B cell (primary cell): ENCODE data around the gene CMTM8. TPM values are rescaled to one million over a fixed set of nuclear protein-coding genes. Genes with fewer than 3 reads are reported as not detected.

Source experiments
- ATAC-seq: fragments of 200-7000 bp; cut with Tn5 transposase; one replicate; pipeline ENCODE4 v1.10.0; 2021; ENCODE audit warnings: low read depth, mild to moderate bottlenecking, moderate number of reproducible peaks, moderate library complexity
- CTCF ChIA-PET: fragments of 350-600 bp; sonication (Branson Sonifier 250); formaldehyde crosslinking; loops from one replicate; lab custom pipeline; 2021; ENCODE audit warnings: antibody characterized with exemption, inconsistent platforms; lab: Charles Lee
- POLR2A ChIA-PET: fragments of 350-600 bp; sonication (Branson Sonifier 250); formaldehyde crosslinking; loops from one replicate; lab custom pipeline; 2021; ENCODE audit warnings: antibody characterized with exemption; lab: Charles Lee
- DNase-seq: peaks from one replicate; pipeline ENCODE4 v3.0.0; 2013
- H2AFZ ChIP-seq: 2 replicates; pipeline ENCODE4 v1.6.1; 2012; ENCODE audit warnings: mild to moderate bottlenecking, low read depth, low read length; ENCODE audit not compliant: insufficient read depth, poor library complexity, severe bottlenecking
- H3K27ac ChIP-seq, 2 donors: 1 replicate in 1 of 2; 2 replicates in 1 of 2; pipeline ENCODE4 v1.5.1; 2012 to 2013; ENCODE audit warnings: low read length in 2 of 2, mild to moderate bottlenecking in 2 of 2, moderate library complexity in 1 of 2
- H3K27me3 ChIP-seq, 4 experiments: fragments of 200-600 bp in 1 of 4; sonication (generic) in 1 of 4; replicated peaks in 1 of 4; 1 replicate in 2 of 4; 2 replicates in 2 of 4; pipeline versions ENCODE4 v1.6.1 to v1.7.0; 2013 to 2016; ENCODE audit warnings: low read length in 3 of 4, mild to moderate bottlenecking in 2 of 4, mixed read lengths in 1 of 4, moderate library complexity in 1 of 4; ENCODE audit not compliant: insufficient read depth in 4 of 4, control insufficient read depth in 3 of 4; ENCODE audit errors: control extremely low read depth in 1 of 4
- H3K36me3 ChIP-seq, 2 experiments: replicated peaks in 1 of 2; 1 replicate in 1 of 2; 2 replicates in 1 of 2; pipeline versions ENCODE4 v1.6.1 to v1.7.1; 2013; ENCODE audit warnings: low read length in 1 of 2; ENCODE audit not compliant: insufficient read depth in 2 of 2, control insufficient read depth in 1 of 2; ENCODE audit errors: control extremely low read depth in 1 of 2, extremely low read depth in 1 of 2
- H3K4me1 ChIP-seq, 2 donors: fragments of 200-600 bp in 1 of 2; sonication (generic) in 1 of 2; 1 replicate in 1 of 2; 2 replicates in 1 of 2; pipeline versions ENCODE4 v1.5.1 to v1.6.1; 2013 to 2017; ENCODE audit warnings: low read length in 2 of 2; ENCODE audit not compliant: control insufficient read depth in 2 of 2, insufficient read depth in 2 of 2
- H3K4me2 ChIP-seq: replicated peaks from 2 replicates; pipeline ENCODE3; 2012; ENCODE audit warnings: mild to moderate bottlenecking, low read depth, low read length; ENCODE audit not compliant: poor library complexity, severe bottlenecking
- H3K4me3 ChIP-seq, 5 experiments: fragments of 200-600 bp in 1 of 5; sonication (generic) in 1 of 5; 1 replicate in 3 of 5; 2 replicates in 2 of 5; pipeline versions ENCODE4 v1.5.1 to v1.7.0; 2011 to 2016; ENCODE audit warnings: low read length in 4 of 5, mild to moderate bottlenecking in 4 of 5, low read depth in 2 of 5, control low read depth in 1 of 5, moderate library complexity in 1 of 5; ENCODE audit not compliant: insufficient read depth in 1 of 5; ENCODE audit errors: control extremely low read depth in 1 of 5, extremely low read depth in 1 of 5
- H3K79me2 ChIP-seq: fragments of 200-600 bp; sonication (generic); one replicate; pipeline ENCODE4 v1.6.0; 2016; ENCODE audit warnings: low read length; ENCODE audit not compliant: control insufficient read depth, insufficient read depth
- H3K9ac ChIP-seq: fragments of 200-600 bp; sonication (generic); 2 replicates; pipeline ENCODE4 v1.6.1; 2017; ENCODE audit warnings: mild to moderate bottlenecking, low read length, moderate library complexity
- H3K9me3 ChIP-seq, 3 donors: one replicate each; pipeline versions ENCODE4 v1.6.1 to v1.7.1; 2013; ENCODE audit warnings: low read length in 2 of 3; ENCODE audit not compliant: control insufficient read depth in 2 of 3, insufficient read depth in 1 of 3; ENCODE audit errors: control extremely low read depth in 1 of 3
- H4K20me1 ChIP-seq: 2 replicates; pipeline ENCODE4 v1.6.0; 2012; ENCODE audit warnings: mild to moderate bottlenecking, low read length; ENCODE audit not compliant: insufficient read depth, control insufficient read depth, poor library complexity, severe bottlenecking
- H3K27ac Mint-ChIP-seq: one replicate; pipeline ENCODE4 v1.8.0; 2021; ENCODE audit warnings: mixed read lengths
- H3K27me3 Mint-ChIP-seq: one replicate; pipeline ENCODE4 v1.8.0; 2021; ENCODE audit warnings: mixed read lengths
- H3K4me1 Mint-ChIP-seq: one replicate; pipeline ENCODE4 v1.8.0; 2021; ENCODE audit warnings: mixed read lengths
- H3K4me3 Mint-ChIP-seq: one replicate; pipeline ENCODE4 v1.8.0; 2021; ENCODE audit warnings: mixed read lengths
- H3K9me3 Mint-ChIP-seq: one replicate; pipeline ENCODE4 v1.8.0; 2022; ENCODE audit warnings: mixed read lengths; ENCODE audit not compliant: insufficient read depth
- EZH2 ChIP-seq: IDR thresholded peaks from 2 replicates; pipeline ENCODE4 v1.6.1; 2012; ENCODE audit warnings: borderline replicate concordance, low read depth, mild to moderate bottlenecking, moderate library complexity, low read length; ENCODE audit not compliant: insufficient read depth, poor library complexity, severe bottlenecking
- WGBS: methylation state at CpG from one replicate; pipeline ENCODE4 v1.1.5; 2013; ENCODE audit warnings: missing lambda C conversion rate; ENCODE audit not compliant: insufficient coverage; 5-methylcytosine and 5-hydroxymethylcytosine counted together
- intact Hi-C: fragments of 100-400 bp; cut with micrococcal nuclease; formaldehyde crosslinking; loops from one replicate; pipeline ENCODE4 v1.10.0; 2022
- polyA plus RNA-seq: library from polyadenylated mRNA; depleted of rRNA; stranded (reverse); fragments of >200 nt; gene quantifications from 2 replicates; pipeline ENCODE4 v1.2.3, GENCODE V29; 2012
- total RNA-seq, 2 donors: library from RNA; stranded (reverse); fragments of 120-200 nt in 1 of 2; gene quantifications; 1 replicate in 1 of 2; 2 replicates in 1 of 2; pipeline versions ENCODE4 v1.2.3 to v1.2.4, GENCODE V29; 2013 to 2022
- TF ChIP-seq, protein P1 (sequence below): fragments of 200-600 bp; IDR thresholded peaks from one replicate; pipeline ENCODE4 v1.8.0; 2022; ENCODE audit warnings: antibody characterized with exemption, mild to moderate bottlenecking

The CMTM8 gene
- total and polyA plus RNA-seq, 2 donors (not counting 1 experiment from before 2014, with no cell fraction given): 0.25 to 0.28 TPM

DNA sequence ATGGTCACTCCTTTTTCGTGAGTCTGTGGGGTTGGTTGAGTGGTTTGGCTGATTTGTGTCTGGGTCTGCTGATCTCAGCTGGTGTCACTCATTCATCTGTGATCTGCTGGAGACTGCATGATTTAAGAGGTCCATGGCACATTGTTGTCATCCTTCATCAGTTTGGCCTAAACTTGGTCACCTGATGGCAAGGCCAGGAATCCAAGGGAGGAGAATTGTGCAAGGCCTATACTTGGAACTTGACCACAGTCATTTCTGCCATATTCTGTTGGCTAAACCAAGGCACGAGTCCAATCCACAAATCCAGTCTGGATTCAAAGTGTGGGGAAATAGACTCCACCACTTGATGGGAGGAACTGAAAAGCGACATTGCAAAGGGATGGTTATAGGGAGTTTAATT lies 67.6 kb downstream of the CMTM8 start:
- ChIA-PET CTCF (interaction anchor here (1.3 kb wide), 1 partner anchor 10 kb away, joined by 4 read pairs; no protein-coding TSS in a partner anchor), POLR2A (no interaction called here)
- Histone ChIP-seq H3K4me2 (no peak overlapping the region), H3K9me3 (no peaks in the 10 kb centered on the region), H3K36me3 (no peaks in the 10 kb centered on the region), H2AFZ (no peak overlapping the region), H3K27me3 (no peaks in the 10 kb centered on the region), H4K20me1 (no peaks in the 10 kb centered on the region), H3K27ac (no peak overlapping the region), H3K4me3 (no peak overlapping the region), H3K79me2 (no peaks in the 10 kb centered on the region), H3K9ac (no peak overlapping the region), H3K4me1 (peaks cover 0 to 5% of the 10 kb centered on the region in 2 donors)
- no peaks in the 10 kb centered on the region for H3K9me3 Mint-ChIP-seq
- no CpG with 5 or more reads among the region's 3 CpGs for WGBS
- peaks cover 4% of the 10 kb centered on the region for H3K27me3 Mint-ChIP-seq
- H3K4me1 Mint-ChIP-seq: peaks cover 7% of the 10 kb centered on the region
- no peak overlapping the region for H3K4me3 Mint-ChIP-seq
- DNase-seq (no peak), ATAC-seq (no peak)
- no peak overlapping the region for H3K27ac Mint-ChIP-seq
- no peak for TF ChIP-seq EZH2
- TF ChIP-seq, protein P1, sequence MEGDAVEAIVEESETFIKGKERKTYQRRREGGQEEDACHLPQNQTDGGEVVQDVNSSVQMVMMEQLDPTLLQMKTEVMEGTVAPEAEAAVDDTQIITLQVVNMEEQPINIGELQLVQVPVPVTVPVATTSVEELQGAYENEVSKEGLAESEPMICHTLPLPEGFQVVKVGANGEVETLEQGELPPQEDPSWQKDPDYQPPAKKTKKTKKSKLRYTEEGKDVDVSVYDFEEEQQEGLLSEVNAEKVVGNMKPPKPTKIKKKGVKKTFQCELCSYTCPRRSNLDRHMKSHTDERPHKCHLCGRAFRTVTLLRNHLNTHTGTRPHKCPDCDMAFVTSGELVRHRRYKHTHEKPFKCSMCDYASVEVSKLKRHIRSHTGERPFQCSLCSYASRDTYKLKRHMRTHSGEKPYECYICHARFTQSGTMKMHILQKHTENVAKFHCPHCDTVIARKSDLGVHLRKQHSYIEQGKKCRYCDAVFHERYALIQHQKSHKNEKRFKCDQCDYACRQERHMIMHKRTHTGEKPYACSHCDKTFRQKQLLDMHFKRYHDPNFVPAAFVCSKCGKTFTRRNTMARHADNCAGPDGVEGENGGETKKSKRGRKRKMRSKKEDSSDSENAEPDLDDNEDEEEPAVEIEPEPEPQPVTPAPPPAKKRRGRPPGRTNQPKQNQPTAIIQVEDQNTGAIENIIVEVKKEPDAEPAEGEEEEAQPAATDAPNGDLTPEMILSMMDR: no peak
- intact Hi-C loops: no loop called here

DNA sequence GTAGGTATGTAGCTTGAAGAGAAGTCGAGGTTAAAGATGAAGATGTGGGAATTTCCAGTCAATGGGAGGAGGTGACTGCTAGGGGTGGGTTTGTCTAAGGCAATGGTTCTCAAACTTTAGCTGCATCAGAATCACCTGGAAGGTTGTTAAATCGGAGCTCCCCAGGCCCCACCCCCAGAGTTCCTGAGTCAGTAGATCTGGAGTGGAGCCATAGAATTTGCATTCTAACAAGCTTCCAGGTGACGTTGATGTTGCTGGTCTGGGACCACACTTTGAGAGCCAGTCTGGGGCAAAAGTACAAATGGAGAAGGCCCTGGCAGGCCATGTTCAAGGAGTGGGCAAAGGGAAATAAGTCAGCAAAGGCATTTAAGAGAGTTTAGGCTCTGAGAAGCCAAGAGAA lies 69.1 kb downstream of the CMTM8 start:
- DNase-seq (no peak), ATAC-seq (no peak)
- POLR2A ChIA-PET: no interaction called here
- Histone ChIP-seq H3K9me3 (no peaks in the 10 kb centered on the region), H3K4me3 (no peak overlapping the region), H3K27me3 (no peaks in the 10 kb centered on the region), H2AFZ (no peak overlapping the region), H3K79me2 (no peaks in the 10 kb centered on the region), H4K20me1 (no peaks in the 10 kb centered on the region), H3K36me3 (no peaks in the 10 kb centered on the region), H3K27ac (no peak overlapping the region), H3K4me1 (peaks cover 0 to 5% of the 10 kb centered on the region in 2 donors), H3K4me2 (no peak overlapping the region), H3K9ac (no peak overlapping the region)
- Mint-ChIP-seq H3K4me1 (peaks cover 7% of the 10 kb centered on the region), H3K27me3 (peaks cover 15% of the 10 kb centered on the region), H3K9me3 (no peaks in the 10 kb centered on the region), H3K4me3 (no peak overlapping the region), H3K27ac (no peak overlapping the region)
- CTCF ChIA-PET: interaction anchor here (1.0 to 2.1 kb wide), 2 partner anchors 10 to 16 kb away, joined by 3 to 7 read pairs; no protein-coding TSS in a partner anchor
- intact Hi-C loops: no loop called here
- WGBS: 61% methylated on average over 3 of the region's 3 CpGs
- no peak for TF ChIP-seq EZH2
- TF ChIP-seq, protein P1: no peak
